NT2/D1 (cell line): ENCODE data around the gene NXPH4.

Experiments used
- DNase-seq: peaks from one replicate; pipeline ENCODE4 v3.0.0-alpha.2; 2011; ENCODE audit warnings: low read depth, low spot score
- H3K27me3 ChIP-seq: 2 replicates; pipeline ENCODE4 v1.6.0; 2011; ENCODE audit warnings: mild to moderate bottlenecking; ENCODE audit not compliant: insufficient read length, insufficient read depth
- H3K36me3 ChIP-seq: 2 replicates; pipeline ENCODE4 v1.6.1; 2011; ENCODE audit warnings: mild to moderate bottlenecking, low read length, mixed read lengths; ENCODE audit not compliant: insufficient read depth, insufficient read length
- H3K4me1 ChIP-seq: 2 replicates; pipeline ENCODE4 v1.5.1; 2011; ENCODE audit not compliant: insufficient read depth, insufficient read length
- H3K4me3 ChIP-seq: 2 replicates; pipeline ENCODE4 v1.5.1; 2011; ENCODE audit warnings: low read depth; ENCODE audit not compliant: insufficient read length
- H3K9ac ChIP-seq: 2 replicates; pipeline ENCODE4 v1.6.0; 2011; ENCODE audit warnings: low read depth; ENCODE audit not compliant: insufficient read length
- H3K9me3 ChIP-seq: 2 replicates; pipeline ENCODE4 v1.5.1; 2011; ENCODE audit warnings: mild to moderate bottlenecking, low read length; ENCODE audit not compliant: insufficient read depth
- SUZ12 ChIP-seq: IDR thresholded peaks from 2 replicates; pipeline ENCODE4 v1.6.1; 2011; ENCODE audit not compliant: insufficient read length, insufficient read depth; ENCODE audit errors: extremely low read depth
- YY1 ChIP-seq: IDR thresholded peaks from 2 replicates; pipeline ENCODE4 v1.6.1; 2011; ENCODE audit not compliant: insufficient read length, insufficient read depth
- ZNF274 ChIP-seq: IDR thresholded peaks from 2 replicates; pipeline ENCODE4 v1.6.1; 2011; ENCODE audit warnings: mild to moderate bottlenecking, low read depth, low read length

Gene NXPH4

GRCh38 chr12:57185906-57186508, 30.6 kb upstream of the NXPH4 start:
- no peak overlapping the region for H3K9ac ChIP-seq
- no peak overlapping the region for H3K4me3 ChIP-seq
- DNase-seq: no peak
- H3K36me3 ChIP-seq: peaks cover 95% of the 10 kb centered on the region
- H3K27me3 ChIP-seq: no peaks in the 10 kb centered on the region
- TF ChIP-seq YY1: no peak
- TF ChIP-seq SUZ12: no peak
- TF ChIP-seq ZNF274: no peak
- no peaks in the 10 kb centered on the region for H3K9me3 ChIP-seq
- peaks cover 7% of the 10 kb centered on the region for H3K4me1 ChIP-seq

GRCh38 chr12:57187222-57188089, 29.1 kb upstream of the NXPH4 start:
- Histone ChIP-seq H3K36me3 (peaks cover 96% of the 10 kb centered on the region), H3K9me3 (no peaks in the 10 kb centered on the region), H3K27me3 (no peaks in the 10 kb centered on the region), H3K9ac (no peak overlapping the region), H3K4me1 (peaks cover 7% of the 10 kb centered on the region), H3K4me3 (no peak overlapping the region)
- TF ChIP-seq SUZ12: no peak
- TF ChIP-seq ZNF274: no peak
- no peak for TF ChIP-seq YY1
- no peak for DNase-seq

- H3K4me3 ChIP-seq: no peak overlapping the region
- DNase-seq: no peak
- H3K4me1 ChIP-seq: peaks cover 5% of the 10 kb centered on the region
- no peaks in the 10 kb centered on the region for H3K27me3 ChIP-seq
- H3K9ac ChIP-seq: no peak overlapping the region
- peaks cover 100% of the 10 kb centered on the region for H3K36me3 ChIP-seq
- TF ChIP-seq YY1: no peak
- no peak for TF ChIP-seq ZNF274
- TF ChIP-seq SUZ12: no peak
- H3K9me3 ChIP-seq: no peaks in the 10 kb centered on the region
Observed at GRCh38 chr12:57188090-57188425, 28.5 kb upstream of the NXPH4 start.

- no peak overlapping the region for H3K4me3 ChIP-seq
- H3K4me1 ChIP-seq: no peaks in the 10 kb centered on the region
- H3K27me3 ChIP-seq: no peaks in the 10 kb centered on the region
- no peak for TF ChIP-seq SUZ12
- TF ChIP-seq YY1: no peak
- TF ChIP-seq ZNF274: no peak
- DNase-seq: no peak
- peaks cover 100% of the 10 kb centered on the region for H3K36me3 ChIP-seq
- no peaks in the 10 kb centered on the region for H3K9me3 ChIP-seq
- no peak overlapping the region for H3K9ac ChIP-seq
Observed at GRCh38 chr12:57190037-57190436, 26.6 kb upstream of the NXPH4 start.

GRCh38 chr12:57190821-57191220, 25.8 kb upstream of the NXPH4 start:
- Histone ChIP-seq H3K9me3 (no peaks in the 10 kb centered on the region), H3K4me1 (no peaks in the 10 kb centered on the region), H3K27me3 (no peaks in the 10 kb centered on the region), H3K36me3 (peaks cover 100% of the 10 kb centered on the region), H3K9ac (no peak overlapping the region), H3K4me3 (no peak overlapping the region)
- DNase-seq: no peak
- TF ChIP-seq YY1 (no peak), ZNF274 (no peak), SUZ12 (no peak)

- Histone ChIP-seq H3K36me3 (peaks cover 100% of the 10 kb centered on the region), H3K4me1 (no peaks in the 10 kb centered on the region), H3K9me3 (no peaks in the 10 kb centered on the region), H3K9ac (no peak overlapping the region), H3K27me3 (no peaks in the 10 kb centered on the region), H3K4me3 (no peak overlapping the region)
- no peak for DNase-seq
- TF ChIP-seq YY1 (no peak), SUZ12 (no peak), ZNF274 (no peak)
Observed at GRCh38 chr12:57191410-57191809, 25.2 kb upstream of the NXPH4 start.

- peaks cover 100% of the 10 kb centered on the region for H3K36me3 ChIP-seq
- TF ChIP-seq ZNF274: no peak
- TF ChIP-seq YY1: no peak
- TF ChIP-seq SUZ12: no peak
- no peaks in the 10 kb centered on the region for H3K27me3 ChIP-seq
- no peak overlapping the region for H3K9ac ChIP-seq
- no peak for DNase-seq
- no peak overlapping the region for H3K4me3 ChIP-seq
- H3K4me1 ChIP-seq: no peaks in the 10 kb centered on the region
- H3K9me3 ChIP-seq: no peaks in the 10 kb centered on the region
Observed at GRCh38 chr12:57192920-57193319, 23.7 kb upstream of the NXPH4 start.
